GM12891 (cell line): Measurements from ENCODE around the gene AMOTL2.

Experiments
- PAX5 ChIP-seq: IDR thresholded peaks from 2 replicates; pipeline ENCODE4 v1.6.1; 2011; ENCODE audit warnings: low read length, moderate library complexity, mild to moderate bottlenecking; ENCODE audit not compliant: insufficient read depth, severe bottlenecking
- POLR2A ChIP-seq: IDR thresholded peaks from 2 replicates; pipeline ENCODE4 v1.6.1; 2011; ENCODE audit warnings: low read depth, low read length, control low read depth
- POLR2AphosphoS5 ChIP-seq: IDR thresholded peaks from 2 replicates; pipeline ENCODE4 v1.6.1; 2011; ENCODE audit warnings: low read depth, low read length, control low read depth
- POU2F2 ChIP-seq: IDR thresholded peaks from 2 replicates; pipeline ENCODE4 v1.6.1; 2011; ENCODE audit warnings: low read depth, mild to moderate bottlenecking, control low read depth, low read length, moderate library complexity
- TAF1 ChIP-seq: IDR thresholded peaks from 2 replicates; pipeline ENCODE4 v1.6.1; 2011; ENCODE audit warnings: low read depth, low read length, control low read depth

DNA sequence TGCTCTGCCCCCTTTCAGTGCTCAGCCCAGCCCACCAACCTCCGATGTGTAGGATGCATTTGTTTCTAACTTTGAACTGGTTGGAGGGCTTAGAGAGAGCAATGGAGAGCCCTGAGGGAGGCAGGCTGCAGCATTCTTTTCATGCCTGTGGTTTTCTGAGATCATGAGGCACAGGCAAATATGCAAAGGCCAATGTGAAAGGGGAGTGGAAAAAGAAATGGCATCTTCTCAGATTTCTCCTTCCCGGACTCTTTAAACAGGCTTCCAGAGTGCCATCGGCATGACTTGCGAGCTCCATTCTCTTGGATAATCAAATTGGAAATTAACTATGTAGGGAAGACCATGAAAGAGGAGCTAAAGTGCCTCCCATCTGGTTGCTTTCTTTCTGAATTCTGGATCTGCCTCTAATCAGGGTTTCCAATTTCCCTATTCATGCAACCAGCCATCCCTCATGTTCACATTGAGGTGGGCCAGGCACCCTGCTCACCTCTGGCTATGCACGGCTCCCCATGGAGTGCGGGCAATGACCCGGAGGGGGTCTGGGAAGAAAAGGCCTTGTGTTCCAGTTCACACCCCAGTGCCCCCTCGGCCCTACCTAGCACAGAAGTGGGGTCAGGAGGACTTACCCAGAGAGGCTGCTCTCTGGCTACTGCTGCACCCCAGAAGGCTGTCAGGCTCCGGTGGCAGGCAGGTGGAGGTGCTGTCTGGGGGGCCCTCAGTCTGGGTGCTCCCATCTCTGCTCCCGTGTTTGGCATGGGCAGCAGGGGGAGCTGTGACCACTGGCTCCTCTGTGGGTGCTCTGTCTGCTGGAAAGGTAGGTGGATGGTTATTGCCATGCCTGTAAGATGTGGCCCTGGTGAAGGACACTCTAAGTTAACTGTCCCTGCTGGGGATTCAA is 16.1 kb downstream of the AMOTL2 start:
- TF ChIP-seq POLR2AphosphoS5 = no peak
- TF ChIP-seq PAX5 = no peak
- TF ChIP-seq POLR2A = no peak
- no peak for TF ChIP-seq TAF1
- TF ChIP-seq POU2F2 = no peak
